MCF 10A (cell line): ENCODE data around the gene HIBCH. TPM values are rescaled to one million over a fixed set of nuclear protein-coding genes. Genes with fewer than 3 reads are reported as not detected.
"Not testable (repeated sequence)": the region's sequence is repeated elsewhere in the genome, so short reads cannot be mapped to it uniquely, and the experiment has no call there.

Experiments
- BruUV-seq: library from RNA; stranded (reverse); fragments of 400-500 nt; replicated peaks from 2 replicates; lab custom pipeline; 2021; lab: Mats Ljungman, UMichigan
- CTCF ChIA-PET: fragments of 300-600 bp; sonication (Branson Sonifier 250); formaldehyde crosslinking; extraction: SDS; loops from one replicate; lab custom pipeline; 2021; ENCODE audit warnings: antibody characterized with exemption, inconsistent platforms; lab: Yijun Ruan, JAX
- POLR2A ChIA-PET: fragments of 300-600, 350-650 bp; sonication (Branson Sonifier 250); formaldehyde crosslinking; extraction: SDS; loops from one replicate; lab custom pipeline; 2020; ENCODE audit warnings: antibody characterized with exemption, inconsistent platforms; lab: Yijun Ruan, JAX
- DNase-seq: peaks from one replicate; pipeline ENCODE4 v3.0.0-alpha.2; 2018; ENCODE audit not compliant: unreplicated experiment
- H3K27ac Mint-ChIP-seq: one replicate; pipeline ENCODE4 v1.8.0; 2022; ENCODE audit warnings: mild to moderate bottlenecking, low read depth, mixed read lengths; ENCODE audit not compliant: unreplicated experiment
- H3K27me3 Mint-ChIP-seq: one replicate; pipeline ENCODE4 v1.8.0; 2022; ENCODE audit warnings: mixed read lengths; ENCODE audit not compliant: insufficient read depth, unreplicated experiment
- H3K36me3 Mint-ChIP-seq: one replicate; pipeline ENCODE4 v1.8.0; 2022; ENCODE audit warnings: mild to moderate bottlenecking, moderate library complexity, mixed read lengths; ENCODE audit not compliant: insufficient read depth, unreplicated experiment
- H3K4me1 Mint-ChIP-seq: one replicate; pipeline ENCODE4 v1.8.0; 2022; ENCODE audit warnings: mixed read lengths; ENCODE audit not compliant: insufficient read depth, unreplicated experiment
- H3K4me3 Mint-ChIP-seq: one replicate; pipeline ENCODE4 v1.8.0; 2022; ENCODE audit warnings: mild to moderate bottlenecking, moderate library complexity, mixed read lengths; ENCODE audit not compliant: unreplicated experiment
- H3K9me3 Mint-ChIP-seq: one replicate; pipeline ENCODE4 v1.8.0; 2022; ENCODE audit warnings: mixed read lengths; ENCODE audit not compliant: unreplicated experiment
- intact Hi-C: fragments of 100-400 bp; cut with micrococcal nuclease; formaldehyde crosslinking; loops from 2 replicates; pipeline ENCODE4 v1.14.1; 2022
- total RNA-seq: library from RNA; stranded (reverse); gene quantifications from 2 replicates; pipeline ENCODE4 v1.2.3, GENCODE V29; 2022
- TF ChIP-seq, protein P1 (sequence below): fragments of 200-600 bp; IDR thresholded peaks from one replicate; pipeline ENCODE4 v1.8.0; 2022; ENCODE audit warnings: antibody characterized with exemption, mild to moderate bottlenecking; ENCODE audit not compliant: unreplicated experiment

HIBCH gene
- total RNA-seq, 1 experiment from 2014 or later: 14.7 TPM

GRCh38 chr2:190235101-190235500, 84.5 kb downstream of the HIBCH start:
- peaks cover 14% of the 10 kb centered on the region for H3K9me3 Mint-ChIP-seq
- ChIA-PET POLR2A (no interaction called here), CTCF (no interaction called here)
- TF ChIP-seq, protein P1, sequence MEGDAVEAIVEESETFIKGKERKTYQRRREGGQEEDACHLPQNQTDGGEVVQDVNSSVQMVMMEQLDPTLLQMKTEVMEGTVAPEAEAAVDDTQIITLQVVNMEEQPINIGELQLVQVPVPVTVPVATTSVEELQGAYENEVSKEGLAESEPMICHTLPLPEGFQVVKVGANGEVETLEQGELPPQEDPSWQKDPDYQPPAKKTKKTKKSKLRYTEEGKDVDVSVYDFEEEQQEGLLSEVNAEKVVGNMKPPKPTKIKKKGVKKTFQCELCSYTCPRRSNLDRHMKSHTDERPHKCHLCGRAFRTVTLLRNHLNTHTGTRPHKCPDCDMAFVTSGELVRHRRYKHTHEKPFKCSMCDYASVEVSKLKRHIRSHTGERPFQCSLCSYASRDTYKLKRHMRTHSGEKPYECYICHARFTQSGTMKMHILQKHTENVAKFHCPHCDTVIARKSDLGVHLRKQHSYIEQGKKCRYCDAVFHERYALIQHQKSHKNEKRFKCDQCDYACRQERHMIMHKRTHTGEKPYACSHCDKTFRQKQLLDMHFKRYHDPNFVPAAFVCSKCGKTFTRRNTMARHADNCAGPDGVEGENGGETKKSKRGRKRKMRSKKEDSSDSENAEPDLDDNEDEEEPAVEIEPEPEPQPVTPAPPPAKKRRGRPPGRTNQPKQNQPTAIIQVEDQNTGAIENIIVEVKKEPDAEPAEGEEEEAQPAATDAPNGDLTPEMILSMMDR: no peak
- H3K4me3 Mint-ChIP-seq: no peak overlapping the region
- intact Hi-C loops: no loop called here
- H3K27me3 Mint-ChIP-seq: no peaks in the 10 kb centered on the region
- BruUV-seq: no TSS peak
- no peak for DNase-seq
- no peaks in the 10 kb centered on the region for H3K36me3 Mint-ChIP-seq
- no peak overlapping the region for H3K27ac Mint-ChIP-seq
- H3K4me1 Mint-ChIP-seq: no peaks in the 10 kb centered on the region

- CTCF ChIA-PET, H3K4me1 Mint-ChIP-seq, DNase-seq, H3K27me3 Mint-ChIP-seq, H3K4me3 Mint-ChIP-seq, BruUV-seq, intact Hi-C loops, H3K9me3 Mint-ChIP-seq, H3K27ac Mint-ChIP-seq, POLR2A ChIA-PET: not testable (repeated sequence)
- H3K36me3 Mint-ChIP-seq: peaks cover 15% of the 10 kb centered on the region
Measured at GRCh38 chr2:190223989-190224388, 95.6 kb downstream of the HIBCH start.

- H3K27ac Mint-ChIP-seq, DNase-seq, CTCF ChIA-PET, intact Hi-C loops, POLR2A ChIA-PET, H3K4me3 Mint-ChIP-seq, H3K4me1 Mint-ChIP-seq, H3K9me3 Mint-ChIP-seq, H3K27me3 Mint-ChIP-seq, BruUV-seq: not testable (repeated sequence)
- H3K36me3 Mint-ChIP-seq: peaks cover 15% of the 10 kb centered on the region
Measured at GRCh38 chr2:190222745-190223144, 96.9 kb downstream of the HIBCH start.

- POLR2A ChIA-PET: no interaction called here
- BruUV-seq: no TSS peak
- H3K36me3 Mint-ChIP-seq: peaks cover 15% of the 10 kb centered on the region
Measured at GRCh38 chr2:190221429-190221828, 98.2 kb downstream of the HIBCH start.

DNA sequence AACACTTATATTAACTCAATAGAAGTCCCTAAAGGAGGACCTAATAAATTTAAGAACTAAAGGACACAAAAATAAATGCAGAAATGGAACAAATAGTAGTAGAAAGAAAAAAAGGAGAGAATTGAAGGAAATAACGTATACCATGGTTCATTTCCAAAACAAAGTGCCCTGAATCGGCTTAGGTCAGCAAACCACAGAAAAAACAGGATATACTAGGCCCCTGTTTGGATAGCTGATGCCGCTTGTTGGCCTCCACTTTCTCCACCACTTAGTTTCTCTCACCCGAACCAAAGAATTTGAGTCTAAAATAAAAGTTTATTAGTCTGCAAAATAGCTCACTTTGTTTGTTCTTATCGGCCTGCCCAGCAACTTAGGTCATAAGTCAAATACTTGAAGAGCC, 100.4 kb downstream of the HIBCH start:
- H3K4me3 Mint-ChIP-seq: no peak overlapping the region
- H3K27ac Mint-ChIP-seq: no peak overlapping the region
- DNase-seq: no peak
- TF ChIP-seq, protein P1: no peak
- peaks cover 9% of the 10 kb centered on the region for H3K36me3 Mint-ChIP-seq
- H3K27me3 Mint-ChIP-seq: no peaks in the 10 kb centered on the region
- ChIA-PET POLR2A (no interaction called here), CTCF (no interaction called here)
- intact Hi-C loops: no loop called here
- no TSS peak for BruUV-seq
- peaks cover 5% of the 10 kb centered on the region for H3K4me1 Mint-ChIP-seq
- H3K9me3 Mint-ChIP-seq: no peaks in the 10 kb centered on the region

More at GRCh38 chr2:190221429-190221828, 98.2 kb downstream of the HIBCH start:
- DNase-seq: no peak
- H3K4me1 Mint-ChIP-seq: peaks cover 5% of the 10 kb centered on the region
- no peak overlapping the region for H3K27ac Mint-ChIP-seq
- H3K27me3 Mint-ChIP-seq: no peaks in the 10 kb centered on the region
- CTCF ChIA-PET: interaction anchor here (0.5 kb wide), 1 partner anchor 252 kb away, joined by 3 read pairs; no protein-coding TSS in a partner anchor
- intact Hi-C loops: no loop called here
- peaks cover 5% of the 10 kb centered on the region for H3K9me3 Mint-ChIP-seq
- H3K4me3 Mint-ChIP-seq: no peak overlapping the region
- TF ChIP-seq, protein P1: no peak
